ENCODE data around the gene ATP8A2. TPM values are rescaled to one million over a fixed set of nuclear protein-coding genes. Genes with fewer than 3 reads are reported as not detected.

The ATP8A2 gene
- total and polyA plus RNA-seq, 10 of the 15 experiments (the other 5 are each of a cell fraction or from before 2014, with no cell fraction given) = 0.01 to 0.04 (median 0.04) TPM; not detected in 7

GRCh38 chr13:25902891-25903341, 531.1 kb downstream of the ATP8A2 start (continued):
- TF ChIP-seq E4F1 (IDR thresholded peaks at IDR 0.05; ENCODE audit: borderline replicate concordance, partially characterized antibody) (no peak), NR2C1 (IDR thresholded peaks at IDR 0.05) (no peak), TBL1XR1 (IDR thresholded peaks at IDR 0.05; ENCODE audit: low read depth, low read length) (peak; percentile 29; the same call in 1 of the 2 replicates), CREB1 (IDR thresholded peaks at IDR 0.05; ENCODE audit: low read depth) (no peak), E2F4 (IDR thresholded peaks at IDR 0.05; ENCODE audit: low read depth, low read length) (no peak), E2F8 (IDR thresholded peaks at IDR 0.05; ENCODE audit: low read depth, partially characterized antibody) (no peak), USF1 (IDR thresholded peaks at IDR 0.05; ENCODE audit: borderline replicate concordance, extremely low read length, insufficient read depth, low read depth, low read length) (no peak), TAF1 (IDR thresholded peaks at IDR 0.05; ENCODE audit: borderline replicate concordance, low read depth, low read length) (no peak), SIX5 (IDR thresholded peaks at IDR 0.05; ENCODE audit: low read depth, low read length, severe bottlenecking) (no peak), RCOR1 (conservative IDR thresholded peaks at IDR 0.05; ENCODE audit: low read depth, low read length) (no peak), WRNIP1 (IDR thresholded peaks at IDR 0.05; ENCODE audit: borderline replicate concordance, low read depth, low read length) (no peak), NR2F1 (conservative IDR thresholded peaks at IDR 0.05) (no peak), POLR2AphosphoS2 (IDR thresholded peaks at IDR 0.05; ENCODE audit: low read depth, low read length) (no peak), ATF7 (IDR thresholded peaks at IDR 0.05; ENCODE audit: low read depth) (0 out of 2 replicates have a peak, but pooled peaks have one; percentile 10), SMAD1 (IDR thresholded peaks at IDR 0.05; ENCODE audit: low read depth, partially characterized antibody) (no peak), PML (IDR thresholded peaks at IDR 0.05; ENCODE audit: low read length) (no peak), GABPA (IDR thresholded peaks at IDR 0.05; ENCODE audit: low read depth) (no peak), TARDBP (IDR thresholded peaks at IDR 0.05; ENCODE audit: borderline replicate concordance) (no peak), NBN (IDR thresholded peaks at IDR 0.05) (0 out of 2 replicates have a peak, but pooled peaks have one; percentile 29), PKNOX1 (IDR thresholded peaks at IDR 0.05) (no peak), BRCA1 (IDR thresholded peaks at IDR 0.05; ENCODE audit: low read depth, low read length) (no peak), ATF2 (IDR thresholded peaks at IDR 0.05; ENCODE audit: low read length) (0 out of 2 replicates have a peak, but pooled peaks have one; percentile 39)

Measured in GM12878 (cell line).